ENCODE data around the gene CACNA1F. TPM values are rescaled to one million over a fixed set of nuclear protein-coding genes. Genes with fewer than 3 reads are reported as not detected.

The CACNA1F gene
- total RNA-seq, 4 donors from 2014 or later = under 0.01 to 0.42 (median 0.06) TPM

GRCh38 chrX:49271341-49271740 lies 38.2 kb upstream of the CACNA1F start:
- no peaks in the 10 kb centered on the region for H3K27me3 ChIP-seq
- WGBS = 88% methylated on average over 2 of the region's 2 CpGs
- no peaks in the 10 kb centered on the region for H3K36me3 ChIP-seq
- peaks cover 8 to 50% (median 42%) of the 10 kb centered on the region in 4 donors for H3K4me1 ChIP-seq
- TF ChIP-seq POLR2AphosphoS5 (IDR thresholded peaks at IDR 0.05) (no peak), POLR2A (IDR thresholded peaks at IDR 0.05; ENCODE audit: low read depth) (no peak)
- intact Hi-C loops (cut with DNase I) = no loop called here
- no peaks in the 10 kb centered on the region for H3K9me3 ChIP-seq
- peak overlapping the region in 2 of 4 donors; percentile 70 to 79 for H3K4me3 ChIP-seq
- H3K27ac ChIP-seq (replicated peaks in 1 of 4) = no peak overlapping the region
- no peak for DNase-seq (ENCODE audit: extremely low spot score)

GRCh38 chrX:49270249-49270921 lies 37.2 kb upstream of the CACNA1F start:
- no peaks in the 10 kb centered on the region for H3K36me3 ChIP-seq
- peak overlapping the region; percentile 88 to 93 (median 90) for H3K27ac ChIP-seq (replicated peaks in 1 of 4)
- TF ChIP-seq CTCF (IDR thresholded peaks at IDR 0.05) = no peak
- TF ChIP-seq POLR2A (IDR thresholded peaks at IDR 0.05; ENCODE audit: low read depth) = no peak
- TF ChIP-seq POLR2AphosphoS5 (IDR thresholded peaks at IDR 0.05) = no peak
- TF ChIP-seq EP300 (IDR thresholded peaks at IDR 0.05) = no peak
- peaks cover 8 to 50% (median 42%) of the 10 kb centered on the region in 4 donors for H3K4me1 ChIP-seq
- DNase-seq (ENCODE audit: extremely low spot score) = no peak
- H3K9me3 ChIP-seq = no peaks in the 10 kb centered on the region
- 71% methylated on average over 23 of the region's 66 CpGs for WGBS
- H3K27me3 ChIP-seq = no peaks in the 10 kb centered on the region
- intact Hi-C loops (cut with DNase I) = no loop called here
- H3K4me3 ChIP-seq = peak overlapping the region; percentile 70 to 85 (median 75)

- H3K4me1 ChIP-seq = peaks cover 8 to 50% (median 42%) of the 10 kb centered on the region in 4 donors
- peak within 1 kb of the TSS; percentile 88 to 93 (median 90) for H3K27ac ChIP-seq (replicated peaks in 1 of 4)
- 37% methylated on average over 55 of the region's 70 CpGs for WGBS
- peak within 1 kb of the TSS; percentile 70 to 85 (median 75) for H3K4me3 ChIP-seq
- no peaks in the 10 kb centered on the region for H3K9me3 ChIP-seq
- peak; percentile 53 to 79 for TF ChIP-seq POLR2AphosphoS5 (IDR thresholded peaks at IDR 0.05)
- no peak for TF ChIP-seq CTCF (IDR thresholded peaks at IDR 0.05)
- no peak for TF ChIP-seq EP300 (IDR thresholded peaks at IDR 0.05)
- TF ChIP-seq POLR2A (IDR thresholded peaks at IDR 0.05; ENCODE audit: low read depth) = no peak
- no peaks in the 10 kb centered on the region for H3K36me3 ChIP-seq
- DNase-seq (ENCODE audit: extremely low spot score) = no peak
- H3K27me3 ChIP-seq = no peaks in the 10 kb centered on the region
- intact Hi-C loops (cut with DNase I) = no loop called here
Observed at GRCh38 chrX:49269767-49270248, 36.7 kb upstream of the CACNA1F start, which contains the start of gene PPP1R3F. TSS of gene PPP1R3F (plus strand) at chrX:49269793. CDS start at chrX:49269870, 77 bp downstream.

- 46% methylated on average over 45 of the region's 45 CpGs for WGBS
Observed at GRCh38 chrX:49269010-49269766, 36.0 kb upstream of the CACNA1F start.

More at GRCh38 chrX:49269010-49269766, 36.0 kb upstream of the CACNA1F start:
- peak; percentile 99 for DNase-seq (ENCODE audit: extremely low spot score)
- Histone ChIP-seq H3K4me1 (peaks cover 8 to 46% (median 42%) of the 10 kb centered on the region in 4 donors), H3K36me3 (no peaks in the 10 kb centered on the region), H3K4me3 (peak overlapping the region; percentile 70 to 85 (median 75)), H3K9me3 (no peaks in the 10 kb centered on the region), H3K27ac (replicated peaks in 1 of 4) (peak overlapping the region; percentile 88 to 93 (median 90)), H3K27me3 (no peaks in the 10 kb centered on the region)
- TF ChIP-seq EP300 (IDR thresholded peaks at IDR 0.05) (no peak), CTCF (IDR thresholded peaks at IDR 0.05) (no peak), POLR2A (IDR thresholded peaks at IDR 0.05; ENCODE audit: low read depth) (no peak), POLR2AphosphoS5 (IDR thresholded peaks at IDR 0.05) (peak; percentile 76 to 84)
- intact Hi-C loops (cut with DNase I) = no loop called here
